ENCODE measurements around the gene TBCCD1.
"Not testable (repeated sequence)": the region's sequence is repeated elsewhere in the genome, so short reads cannot be mapped to it uniquely, and the experiment has no call there.

TBCCD1 gene

DNA sequence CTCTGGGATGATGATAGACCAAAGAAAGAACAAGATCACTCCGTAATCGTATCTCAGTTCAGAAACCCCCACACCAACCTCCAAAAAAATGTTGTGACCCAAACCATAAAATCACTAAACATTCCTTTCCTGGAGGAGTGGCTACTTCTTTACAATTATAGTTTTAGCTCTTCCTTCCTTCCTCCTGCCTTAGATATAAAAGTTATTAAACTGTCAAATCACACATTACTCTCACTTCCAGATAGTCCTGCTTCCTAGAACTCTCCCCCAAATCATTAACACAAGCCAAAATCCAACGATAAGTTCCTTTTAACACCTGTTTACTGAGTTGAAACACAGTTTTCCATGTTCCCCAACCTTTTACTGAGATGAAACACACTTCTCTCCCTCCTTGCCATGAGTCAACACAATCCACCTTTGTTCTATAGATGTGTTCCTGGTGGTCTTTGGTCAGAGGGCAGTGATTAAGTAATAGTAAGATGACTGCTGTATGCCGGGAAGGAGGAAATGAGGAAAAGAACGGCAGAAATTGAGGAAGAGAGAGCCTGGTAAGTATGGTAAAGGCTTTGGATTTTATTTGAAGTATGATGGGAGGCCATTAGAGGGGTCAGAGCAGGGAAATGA is 14.6 kb downstream of the TBCCD1 start:
- DNase-seq (ENCODE audit: low read depth in 2 of 2, low spot score in 1 of 2), result no peak

DNA sequence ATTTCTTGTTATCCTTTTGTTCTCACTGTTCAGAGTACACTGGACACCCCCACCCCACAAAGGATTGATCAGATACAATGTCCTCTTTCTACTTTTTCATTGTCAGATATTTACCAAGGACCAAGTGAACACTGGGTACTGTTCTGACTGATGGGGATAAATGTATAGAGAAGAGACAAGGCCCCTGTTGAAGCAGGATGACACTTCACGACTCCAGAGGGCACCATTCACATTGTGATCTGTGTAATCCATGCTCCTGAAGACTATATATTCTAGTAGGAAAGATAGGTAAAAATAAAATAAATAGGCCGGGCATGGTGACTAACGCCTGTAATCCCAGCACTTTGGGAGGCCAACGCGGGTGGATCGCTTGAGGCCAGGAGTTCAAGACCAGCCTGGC is 15.8 kb downstream of the TBCCD1 start:
- no peak for DNase-seq (ENCODE audit: low read depth in 2 of 2, low spot score in 1 of 2)

DNA sequence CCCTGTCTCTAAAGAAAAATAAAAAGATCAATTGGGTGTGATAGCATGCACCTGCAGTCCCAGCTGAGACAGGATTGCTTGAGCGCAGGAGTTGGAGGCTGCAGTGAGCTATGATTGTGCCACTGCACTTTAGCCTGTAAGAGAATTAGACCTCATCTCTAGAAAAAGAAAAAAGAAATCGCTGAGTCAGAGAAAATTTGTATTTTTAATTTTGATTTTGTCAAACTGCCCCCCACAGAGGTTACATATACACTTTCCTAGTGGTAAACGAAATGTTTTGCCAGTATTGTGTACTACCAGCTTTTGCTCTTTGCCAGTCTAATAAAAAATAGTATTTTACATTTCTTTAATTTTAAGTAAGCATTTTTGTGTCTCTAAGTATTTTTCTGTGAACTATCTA is 17.6 kb downstream of the TBCCD1 start:
- no peak for DNase-seq (ENCODE audit: low read depth in 2 of 2, low spot score in 1 of 2)

DNA sequence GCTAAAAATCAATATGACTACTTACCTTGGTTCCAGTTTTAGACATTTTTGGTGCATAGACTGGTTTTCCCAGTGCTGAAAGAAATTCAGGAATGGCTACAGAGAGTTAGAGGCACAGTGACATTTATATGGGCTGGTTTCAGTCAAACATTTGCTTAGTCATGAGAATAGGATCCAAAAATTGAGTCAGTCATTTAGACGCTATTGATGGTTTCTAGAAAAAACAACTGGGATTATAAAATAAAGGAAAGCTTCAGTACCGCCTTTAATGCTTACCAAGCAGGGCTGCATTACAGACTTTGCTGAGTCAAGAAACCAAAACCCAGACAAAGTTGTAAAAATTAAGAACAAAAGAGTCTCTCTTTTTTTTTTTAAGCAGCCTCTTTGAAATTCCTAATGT is 22.9 kb downstream of the TBCCD1 start, which contains the start of gene CRYGS:
CRYGS (minus strand) TSS at position 100 of the 400 bp plus-strand sequence; CDS start at position 46, 54 bp downstream.
- DNase-seq (ENCODE audit: low read depth in 2 of 2, low spot score in 1 of 2), result no peak

DNA sequence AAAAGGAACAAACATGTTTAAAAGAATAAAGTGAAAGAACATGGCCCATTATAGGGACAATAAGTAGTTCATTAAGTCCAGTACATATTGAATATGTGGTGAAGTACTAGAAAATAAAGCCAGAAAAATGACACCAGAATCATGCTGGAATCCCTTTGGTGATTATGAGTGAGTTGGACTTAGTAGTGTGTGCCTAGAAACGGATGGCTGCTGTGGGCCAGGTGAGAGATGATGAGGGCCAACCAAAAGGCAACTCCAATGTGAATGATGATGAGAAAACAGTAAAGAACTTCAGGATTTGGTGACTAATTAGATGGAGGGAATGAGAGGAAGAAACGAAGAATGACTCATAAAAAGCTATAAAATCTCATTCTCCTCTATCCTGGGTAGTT is 26.3 kb downstream of the TBCCD1 start:
- no peak for DNase-seq (ENCODE audit: low read depth in 2 of 2, low spot score in 1 of 2)

DNA sequence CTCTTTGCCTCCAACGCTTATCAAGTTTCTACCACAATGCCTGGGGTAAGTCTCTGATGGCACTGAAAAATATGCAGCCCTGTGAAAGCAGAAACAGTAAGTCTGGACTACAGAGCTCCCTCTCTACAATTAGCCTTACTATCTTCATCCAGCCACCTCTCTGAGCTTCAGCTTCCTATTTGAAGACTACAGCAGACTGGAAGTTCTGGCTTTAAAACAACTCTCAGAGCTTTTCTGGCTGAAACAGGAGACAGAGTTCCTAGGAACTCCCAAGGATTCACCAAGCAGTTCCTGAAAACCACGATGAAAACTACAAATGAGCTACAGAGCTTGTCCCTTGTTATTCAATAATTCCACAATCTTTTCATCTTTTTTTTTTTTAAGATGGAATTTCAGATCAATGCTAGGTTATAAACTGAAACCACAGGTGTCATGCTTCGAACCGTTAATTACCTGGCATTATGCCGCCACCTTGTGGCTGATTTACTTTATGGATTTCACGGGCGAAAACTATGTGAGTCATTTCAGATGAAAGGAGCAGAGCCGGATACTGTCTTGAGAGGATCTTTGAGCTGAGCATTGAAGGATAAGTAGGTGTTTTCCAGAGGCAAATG is 26.8 kb downstream of the TBCCD1 start:
- peak; percentile 67 to 73 for DNase-seq (ENCODE audit: low read depth in 2 of 2, low spot score in 1 of 2)

DNA sequence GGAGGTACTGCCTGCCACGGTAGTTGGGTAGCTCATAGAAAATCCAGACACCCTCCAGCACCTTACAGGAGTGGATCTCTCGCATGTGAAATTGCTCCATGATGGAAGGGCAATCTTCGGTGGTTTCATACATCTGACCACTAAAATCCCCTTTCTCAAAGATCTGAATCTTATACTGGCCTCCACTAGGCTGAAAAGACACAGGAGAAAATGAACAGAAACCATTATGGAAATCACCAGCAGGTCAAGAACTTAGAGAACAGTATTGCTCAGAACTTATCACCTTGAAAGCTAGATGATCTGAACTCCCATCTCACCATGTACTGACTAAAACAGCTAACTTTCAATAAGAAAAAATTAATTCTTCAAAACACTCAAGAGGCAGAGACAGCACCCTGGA is 28.4 kb downstream of the TBCCD1 start:
- DNase-seq (ENCODE audit: low read depth in 2 of 2, low spot score in 1 of 2), result no peak

DNA sequence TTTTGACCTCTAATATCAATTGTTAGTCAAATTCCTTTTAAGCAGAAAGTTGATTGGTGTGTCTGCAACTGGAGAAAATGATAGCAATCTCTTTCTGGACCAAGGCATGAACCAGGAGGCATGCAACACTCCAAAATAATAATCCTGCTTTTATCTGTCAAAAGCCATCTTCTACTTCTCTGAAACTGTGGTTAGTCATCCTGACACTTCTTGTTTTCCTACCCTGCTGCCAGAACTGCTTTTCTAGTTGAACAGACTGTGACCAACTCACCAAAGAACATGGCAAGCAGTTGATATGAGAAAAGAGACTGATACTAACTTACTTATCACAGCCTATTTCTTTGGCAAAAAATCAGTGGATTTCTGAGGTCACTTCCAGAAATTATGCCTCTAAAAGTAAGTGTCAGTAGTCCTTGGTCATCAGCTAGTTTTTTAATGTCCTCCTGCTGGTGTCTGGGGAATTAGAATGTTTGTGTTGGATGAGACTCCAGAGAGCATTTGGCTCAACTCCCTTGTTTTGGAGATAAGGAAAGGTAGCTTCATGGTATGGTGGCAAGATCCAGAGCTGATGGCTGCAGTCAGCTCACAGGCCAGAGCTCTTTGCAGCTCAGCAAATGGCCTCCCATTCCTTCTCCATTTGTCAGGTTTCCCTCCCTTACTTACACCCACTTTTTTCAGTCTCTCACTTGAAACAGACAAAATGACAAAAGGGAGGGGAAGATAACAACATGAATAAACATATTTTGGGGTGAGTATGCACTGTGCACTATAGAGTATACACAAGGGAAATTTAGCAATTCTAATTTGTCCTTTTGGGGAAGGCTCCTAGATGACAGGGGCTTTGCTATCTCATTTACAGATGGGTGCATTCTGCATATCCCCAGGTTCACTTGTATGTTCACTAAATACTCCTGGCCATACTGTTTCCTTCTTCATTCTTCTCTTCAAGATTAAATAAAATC is 30.0 kb downstream of the TBCCD1 start:
- no peak for DNase-seq (ENCODE audit: low read depth in 2 of 2, low spot score in 1 of 2)

DNA sequence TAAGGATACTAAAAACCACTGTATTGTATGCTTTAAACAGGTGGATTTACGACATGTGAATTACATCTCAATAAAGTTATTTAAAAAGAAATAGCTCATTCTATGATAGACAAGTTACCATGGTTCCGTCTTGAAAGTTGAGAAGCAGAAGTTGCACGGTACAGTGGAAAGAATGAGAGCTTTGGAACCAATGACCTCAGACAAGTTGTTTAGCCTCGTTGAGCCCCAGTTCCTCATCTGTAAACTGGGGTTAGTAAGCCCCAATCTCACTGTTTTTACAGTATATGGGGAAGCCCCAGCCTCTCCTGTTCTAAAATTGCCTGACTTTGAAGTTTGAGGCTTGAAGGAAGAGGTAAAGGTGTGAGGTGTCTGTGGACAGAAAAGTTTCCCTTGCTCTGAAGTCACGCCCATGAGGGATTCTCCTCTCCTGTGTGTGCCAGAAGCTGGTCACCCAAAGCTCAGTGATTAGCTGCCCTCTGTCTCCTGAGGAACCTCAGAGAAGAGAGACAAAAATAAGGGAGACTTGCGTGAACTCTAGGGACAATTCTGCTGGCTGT is 32.9 kb downstream of the TBCCD1 start:
- DNase-seq (ENCODE audit: low read depth in 2 of 2, low spot score in 1 of 2), result peak in 1 of 2 donors; percentile 15

DNA sequence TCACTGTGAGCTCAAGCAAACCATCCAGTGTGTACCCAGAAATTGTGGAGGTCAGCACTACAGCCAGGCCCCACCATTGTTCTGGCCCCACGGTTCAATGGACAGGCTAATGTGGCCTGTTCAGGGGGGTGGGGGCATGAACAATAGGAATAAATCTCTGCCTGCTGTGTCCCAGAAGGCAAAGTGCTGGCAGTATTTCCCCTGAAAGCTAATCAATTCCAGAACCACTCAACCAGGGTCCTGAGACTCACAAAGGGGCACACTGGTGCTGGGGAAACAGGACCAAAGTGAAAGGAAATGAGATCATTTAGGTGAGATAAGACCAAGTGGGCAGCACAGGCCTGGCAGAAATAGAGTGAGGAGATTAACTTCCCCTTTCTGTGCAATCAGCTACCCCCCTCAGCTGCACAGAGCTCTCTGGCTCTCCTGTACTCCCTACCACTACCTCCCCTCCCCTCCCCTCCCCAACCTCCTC is 34.5 kb downstream of the TBCCD1 start:
- DNase-seq (ENCODE audit: low read depth in 2 of 2, low spot score in 1 of 2), result no peak

DNA sequence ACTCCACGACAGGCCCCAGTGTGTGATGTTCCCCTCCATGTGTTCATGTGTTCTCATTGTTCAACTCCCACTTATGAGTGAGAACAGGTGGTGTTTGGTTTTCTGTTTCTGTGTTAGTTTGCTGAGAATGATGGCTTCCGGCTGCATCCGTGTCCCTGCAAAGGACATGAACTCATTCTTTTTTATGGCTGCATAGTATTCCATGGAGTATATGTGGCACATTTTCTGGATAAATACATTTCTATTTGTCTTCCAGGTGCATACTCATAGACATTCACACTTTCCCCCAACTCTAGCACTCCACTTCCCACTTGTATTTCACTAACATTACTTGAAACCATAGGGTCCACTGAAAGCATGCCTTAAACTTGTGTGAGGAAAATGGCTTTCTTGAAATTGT is 35.4 kb downstream of the TBCCD1 start:
- DNase-seq (ENCODE audit: low read depth in 2 of 2, low spot score in 1 of 2), result not testable (repeated sequence)

DNA sequence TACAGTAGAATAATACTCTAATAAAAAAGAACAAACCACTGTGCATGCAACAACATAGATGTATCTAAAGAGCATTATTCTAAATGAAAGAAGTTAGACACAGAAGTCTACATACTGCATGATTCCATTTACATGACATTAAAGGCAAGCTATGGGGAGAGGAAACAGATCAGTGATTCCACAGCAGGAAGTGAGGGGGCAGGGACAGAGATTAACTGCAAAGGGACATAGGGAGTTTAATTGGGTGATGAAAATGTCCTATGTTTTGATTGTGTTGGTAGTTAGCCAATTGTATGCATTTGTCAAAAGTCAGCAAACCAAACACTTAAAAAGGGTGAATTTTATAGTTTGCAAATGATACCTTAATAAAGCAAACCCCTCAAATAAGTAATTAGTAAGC is 36.7 kb downstream of the TBCCD1 start:
- DNase-seq (ENCODE audit: low read depth in 2 of 2, low spot score in 1 of 2), result no peak

DNA sequence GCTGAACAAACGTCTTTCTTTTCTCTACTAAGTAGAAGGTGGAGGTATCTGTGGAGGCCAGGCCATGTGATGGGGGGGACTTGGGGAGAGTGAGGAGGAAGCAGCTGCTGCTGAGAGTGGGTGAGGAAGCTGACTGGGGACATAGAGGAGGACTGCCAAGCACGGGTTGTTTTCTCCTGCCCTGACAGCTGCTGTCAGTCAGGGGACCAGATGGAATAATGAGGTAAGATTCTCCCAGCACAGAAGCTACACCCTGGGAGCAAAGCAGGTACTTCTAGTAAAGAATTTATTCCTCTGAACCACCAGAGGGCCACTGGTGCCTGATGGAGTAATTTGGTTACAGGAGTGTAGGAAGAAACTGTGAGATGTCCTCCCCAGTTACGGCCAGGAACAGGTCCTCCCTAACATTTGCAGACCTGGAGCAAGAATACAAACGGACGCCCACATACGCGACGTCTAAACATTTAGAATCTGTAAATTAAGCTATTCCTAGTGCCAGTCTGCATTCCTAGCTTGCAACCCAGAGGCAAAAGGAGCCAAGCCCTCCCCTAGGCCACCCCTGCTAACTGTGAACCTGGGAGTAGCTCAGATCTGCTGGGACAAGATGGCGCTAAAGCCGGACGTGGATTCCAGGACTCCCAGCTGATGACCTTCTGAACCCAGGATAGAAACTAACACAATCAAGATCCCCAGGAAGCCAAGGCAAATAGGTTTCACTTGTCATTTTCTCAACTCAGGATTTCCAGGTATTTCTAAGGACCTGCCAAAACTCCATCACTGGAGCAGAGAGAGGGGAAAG is 37.7 kb downstream of the TBCCD1 start:
- no peak for DNase-seq (ENCODE audit: low read depth in 2 of 2, low spot score in 1 of 2)

DNA sequence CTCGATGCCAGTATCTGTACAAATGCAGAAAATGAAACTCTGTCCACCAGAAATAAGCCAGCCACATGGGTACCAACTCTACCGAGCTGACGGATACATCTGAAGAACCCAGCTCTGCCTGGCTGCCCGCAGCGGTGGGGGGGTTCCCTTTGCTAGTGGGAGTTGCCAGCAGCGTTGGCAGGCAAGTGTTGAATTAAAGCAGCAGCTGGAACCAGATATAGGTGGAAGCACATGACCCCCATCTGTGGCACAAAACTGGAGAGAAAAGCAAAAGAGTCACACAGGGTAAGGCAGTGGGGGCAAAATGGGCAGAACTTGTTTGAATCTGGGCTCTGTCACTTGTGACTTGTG is 40.9 kb downstream of the TBCCD1 start:
- DNase-seq (ENCODE audit: low read depth in 2 of 2, low spot score in 1 of 2), result no peak

DNA sequence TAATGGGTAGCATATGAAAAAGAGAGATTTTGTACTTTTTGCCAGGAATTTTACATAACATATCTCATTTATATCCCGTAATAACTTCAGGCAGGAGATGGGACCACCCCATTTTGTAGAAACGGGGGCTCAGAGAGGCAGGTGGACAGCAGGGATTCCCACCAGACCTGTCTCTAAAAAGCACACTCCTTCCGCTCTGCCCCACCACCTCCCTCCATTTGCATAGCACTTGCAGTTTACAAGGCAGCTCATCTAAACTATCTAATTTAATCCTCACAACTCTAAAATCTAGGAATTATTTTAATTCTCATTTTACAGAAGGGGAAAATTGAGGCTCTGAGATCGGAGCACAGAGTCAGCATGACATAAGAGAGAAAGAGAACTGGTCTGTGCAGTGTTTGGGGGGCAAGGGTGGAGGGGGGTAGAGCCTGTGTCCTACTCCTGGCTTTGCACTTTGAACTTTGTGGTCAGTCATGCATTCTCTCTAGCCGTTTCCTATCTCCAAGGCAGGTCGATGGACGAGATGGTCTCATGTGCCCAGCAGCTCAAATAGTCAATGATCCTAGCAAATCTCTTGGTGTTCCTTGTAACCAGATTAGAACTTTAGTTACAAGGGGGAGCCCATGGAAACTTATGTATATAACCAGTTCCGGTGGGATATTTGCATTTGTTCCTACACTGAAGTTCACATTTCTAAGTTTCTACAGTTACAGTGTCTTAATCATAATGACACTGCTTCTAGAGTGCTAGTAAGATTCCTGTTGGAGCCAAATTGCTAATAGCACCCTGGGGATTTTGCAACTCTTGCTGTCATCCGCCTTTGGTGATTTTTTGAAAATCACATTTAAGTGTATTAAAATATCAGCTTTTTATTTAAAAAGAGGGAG is 41.5 kb downstream of the TBCCD1 start:
- no peak for DNase-seq (ENCODE audit: low read depth in 2 of 2, low spot score in 1 of 2)

DNA sequence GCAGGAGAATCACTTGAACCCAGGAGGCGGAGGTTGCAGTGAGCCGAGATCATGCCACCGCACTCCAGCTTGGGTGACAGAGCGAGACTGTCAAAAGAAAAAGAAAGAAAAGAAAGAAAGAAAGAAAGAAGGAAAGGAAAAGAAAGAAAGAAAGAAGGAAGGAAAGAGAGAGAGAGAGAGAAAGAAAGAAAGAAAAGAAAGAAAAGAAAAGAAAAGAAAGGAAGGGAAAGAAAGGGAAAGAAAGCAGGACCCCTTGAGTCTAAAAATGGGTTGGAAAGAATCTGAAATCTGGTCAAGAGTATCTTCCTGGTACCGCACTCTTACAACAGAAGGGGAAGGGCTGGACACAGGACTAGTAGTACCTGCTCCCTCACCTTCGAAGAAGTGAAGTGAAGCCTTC is 42.5 kb downstream of the TBCCD1 start:
- DNase-seq (ENCODE audit: low read depth in 2 of 2, low spot score in 1 of 2), result no peak

DNA sequence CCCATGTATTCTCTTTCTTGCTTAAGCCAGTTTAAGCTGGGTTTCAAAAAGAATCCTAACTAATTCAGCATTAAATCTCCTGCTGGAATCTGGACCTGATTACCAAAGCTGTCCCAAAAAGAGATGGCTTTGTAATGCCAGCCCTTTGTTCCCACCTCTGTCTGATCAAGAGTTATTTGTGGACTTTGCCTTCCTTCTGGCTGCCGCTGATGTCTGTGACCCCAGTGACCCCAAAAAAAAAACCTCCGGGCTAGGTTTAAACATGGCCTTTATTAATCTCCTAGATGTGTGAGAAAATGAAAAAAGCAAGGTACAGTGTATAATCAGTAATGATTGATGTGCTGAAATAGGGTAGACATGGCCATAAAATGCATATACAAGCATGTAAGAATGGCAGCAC is 43.7 kb downstream of the TBCCD1 start:
- no peak for DNase-seq (ENCODE audit: low read depth in 2 of 2, low spot score in 1 of 2)

DNA sequence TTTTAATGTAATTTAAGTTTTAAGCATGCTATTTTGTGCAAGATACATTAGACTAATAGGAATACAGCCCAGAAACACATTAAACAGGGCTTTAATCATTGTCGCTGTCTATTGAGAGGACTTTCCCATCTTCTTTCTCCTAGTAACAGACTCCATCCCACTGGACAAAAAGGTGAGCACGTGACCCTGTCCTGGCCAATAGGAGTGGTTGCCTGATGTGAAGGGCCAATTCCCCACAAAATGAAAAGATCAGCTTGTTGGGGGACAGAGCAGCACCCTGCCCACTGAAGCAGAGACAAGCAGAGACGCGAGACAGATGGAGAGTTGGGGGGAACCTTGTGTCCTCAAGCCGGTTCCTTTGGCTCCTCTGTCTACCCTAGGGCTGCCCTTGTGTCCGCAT is 44.1 kb downstream of the TBCCD1 start:
- DNase-seq (ENCODE audit: low read depth in 2 of 2, low spot score in 1 of 2), result no peak

DNA sequence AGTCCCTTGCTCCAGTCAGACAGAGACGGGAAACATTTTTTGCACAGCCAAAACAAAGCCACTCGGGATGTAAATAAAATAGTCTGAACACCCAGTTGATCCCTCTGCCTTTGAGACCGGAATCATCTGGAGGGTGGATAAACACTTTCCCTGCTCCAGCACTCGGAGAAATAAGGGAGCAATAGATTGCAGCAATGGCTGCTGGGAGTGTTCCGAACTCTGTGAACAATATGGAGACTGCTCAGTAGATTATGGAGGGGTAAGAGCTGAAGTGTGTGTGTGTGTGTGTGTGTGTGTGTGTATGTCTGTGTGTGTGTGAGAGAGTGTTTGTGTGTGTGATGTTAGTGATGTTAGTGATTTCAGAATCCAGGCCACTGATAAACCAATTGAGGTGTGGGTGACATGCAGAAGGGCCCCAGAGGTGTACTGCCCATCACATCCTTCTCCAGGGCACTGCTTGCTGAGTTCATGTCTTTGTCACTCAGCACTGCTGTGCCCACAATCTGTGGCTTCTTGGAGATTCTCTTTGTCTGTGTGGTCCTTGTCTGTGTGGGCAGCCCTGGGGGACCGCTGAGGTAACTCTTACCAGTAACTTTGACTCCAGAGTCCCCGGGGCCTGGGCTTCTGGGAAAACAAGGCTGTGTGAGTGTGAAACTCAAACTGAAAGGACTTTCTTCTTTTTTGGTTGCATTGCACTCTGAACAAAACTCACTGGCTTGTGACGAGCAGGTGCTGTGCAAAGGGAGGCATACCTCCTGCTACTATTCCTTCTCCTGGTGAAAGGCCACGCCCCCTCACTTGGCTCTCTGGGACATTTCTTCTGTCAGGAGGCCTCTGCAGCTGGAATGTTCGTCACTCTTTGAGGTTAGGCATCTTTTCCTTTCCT is 45.9 kb downstream of the TBCCD1 start:
- DNase-seq (ENCODE audit: low read depth in 2 of 2, low spot score in 1 of 2), result no peak
